Ishikawa (cell line): ENCODE results near the gene CIAPIN1.

Source experiments
- FOXM1 ChIP-seq: IDR thresholded peaks from 2 replicates; pipeline ENCODE4 v1.6.1; 2012; ENCODE audit warnings: low read depth, borderline replicate concordance
- RAD21 ChIP-seq: IDR thresholded peaks from 2 replicates; pipeline ENCODE4 v1.6.1; 2012; ENCODE audit warnings: low read depth
- TF ChIP-seq, protein P1 (sequence below): IDR thresholded peaks from 2 replicates; pipeline ENCODE4 v1.6.1; 2012; ENCODE audit warnings: low read depth, mild to moderate bottlenecking

DNA sequence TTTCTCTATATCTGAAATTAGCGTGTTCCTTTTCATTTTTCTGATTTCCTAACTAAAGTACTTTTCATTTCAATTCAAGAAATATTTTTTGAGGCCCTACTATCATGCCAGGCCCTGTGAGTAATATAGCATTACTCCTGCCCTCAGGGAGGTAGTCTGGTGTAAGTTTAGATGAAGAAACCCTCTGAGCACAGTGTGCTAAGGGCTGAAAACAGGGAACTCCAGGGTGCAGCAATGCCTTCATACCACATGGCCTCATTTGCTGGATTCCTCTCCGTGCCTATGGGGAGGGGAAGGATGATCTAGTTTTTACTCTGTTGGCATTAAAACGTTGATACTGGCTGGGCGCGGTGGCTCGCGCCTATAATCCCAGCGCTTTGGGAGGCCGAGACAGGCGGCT is 4.8 kb upstream of the CIAPIN1 start:
- TF ChIP-seq RAD21: no peak
- TF ChIP-seq FOXM1: no peak
- TF ChIP-seq, protein P1, sequence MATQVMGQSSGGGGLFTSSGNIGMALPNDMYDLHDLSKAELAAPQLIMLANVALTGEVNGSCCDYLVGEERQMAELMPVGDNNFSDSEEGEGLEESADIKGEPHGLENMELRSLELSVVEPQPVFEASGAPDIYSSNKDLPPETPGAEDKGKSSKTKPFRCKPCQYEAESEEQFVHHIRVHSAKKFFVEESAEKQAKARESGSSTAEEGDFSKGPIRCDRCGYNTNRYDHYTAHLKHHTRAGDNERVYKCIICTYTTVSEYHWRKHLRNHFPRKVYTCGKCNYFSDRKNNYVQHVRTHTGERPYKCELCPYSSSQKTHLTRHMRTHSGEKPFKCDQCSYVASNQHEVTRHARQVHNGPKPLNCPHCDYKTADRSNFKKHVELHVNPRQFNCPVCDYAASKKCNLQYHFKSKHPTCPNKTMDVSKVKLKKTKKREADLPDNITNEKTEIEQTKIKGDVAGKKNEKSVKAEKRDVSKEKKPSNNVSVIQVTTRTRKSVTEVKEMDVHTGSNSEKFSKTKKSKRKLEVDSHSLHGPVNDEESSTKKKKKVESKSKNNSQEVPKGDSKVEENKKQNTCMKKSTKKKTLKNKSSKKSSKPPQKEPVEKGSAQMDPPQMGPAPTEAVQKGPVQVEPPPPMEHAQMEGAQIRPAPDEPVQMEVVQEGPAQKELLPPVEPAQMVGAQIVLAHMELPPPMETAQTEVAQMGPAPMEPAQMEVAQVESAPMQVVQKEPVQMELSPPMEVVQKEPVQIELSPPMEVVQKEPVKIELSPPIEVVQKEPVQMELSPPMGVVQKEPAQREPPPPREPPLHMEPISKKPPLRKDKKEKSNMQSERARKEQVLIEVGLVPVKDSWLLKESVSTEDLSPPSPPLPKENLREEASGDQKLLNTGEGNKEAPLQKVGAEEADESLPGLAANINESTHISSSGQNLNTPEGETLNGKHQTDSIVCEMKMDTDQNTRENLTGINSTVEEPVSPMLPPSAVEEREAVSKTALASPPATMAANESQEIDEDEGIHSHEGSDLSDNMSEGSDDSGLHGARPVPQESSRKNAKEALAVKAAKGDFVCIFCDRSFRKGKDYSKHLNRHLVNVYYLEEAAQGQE: no peak
